SJCRH30 (cell line): Measurements from ENCODE around the gene NECAB2. TPM values are rescaled to one million over a fixed set of nuclear protein-coding genes. Genes with fewer than 3 reads are reported as not detected.

ENCODE experiments used
- DNase-seq, 2 experiments: peaks; one replicate each; pipeline ENCODE4 v3.0.0-alpha.2; 2015 to 2020
- H3K27ac ChIP-seq: fragments of 250-450 bp; sonication (Bioruptor Pico); 2 replicates; pipeline ENCODE4 v1.5.1; 2020; ENCODE audit warnings: mild to moderate bottlenecking, moderate library complexity
- H3K27me3 ChIP-seq: fragments of 250-450 bp; sonication (Bioruptor Pico); 2 replicates; pipeline ENCODE4 v1.5.1; 2020; ENCODE audit warnings: mild to moderate bottlenecking, moderate library complexity
- H3K36me3 ChIP-seq: fragments of 250-450 bp; sonication (Bioruptor Pico); 2 replicates; pipeline ENCODE4 v1.5.1; 2020; ENCODE audit warnings: mild to moderate bottlenecking, moderate library complexity
- H3K4me1 ChIP-seq: fragments of 250-450 bp; sonication (Bioruptor Pico); 2 replicates; pipeline ENCODE4 v1.5.1; 2020; ENCODE audit warnings: mild to moderate bottlenecking, moderate library complexity
- H3K4me3 ChIP-seq: fragments of 250-450 bp; sonication (Bioruptor Pico); 2 replicates; pipeline ENCODE4 v1.5.1; 2020; ENCODE audit warnings: mild to moderate bottlenecking, moderate library complexity
- H3K9me3 ChIP-seq: fragments of 250-450 bp; sonication (Bioruptor Pico); replicated peaks from 2 replicates; pipeline ENCODE4 v1.5.1; 2020; ENCODE audit warnings: mild to moderate bottlenecking, moderate library complexity
- total RNA-seq: library from RNA; depleted of rRNA; stranded (reverse); fragments of >200 nt; shearing (Covaris generic); gene quantifications from 2 replicates; pipeline ENCODE4 v1.2.3, GENCODE V29; 2014

The NECAB2 gene
- total RNA-seq, 1 experiment from 2014 or later, result 0.08 TPM

DNA sequence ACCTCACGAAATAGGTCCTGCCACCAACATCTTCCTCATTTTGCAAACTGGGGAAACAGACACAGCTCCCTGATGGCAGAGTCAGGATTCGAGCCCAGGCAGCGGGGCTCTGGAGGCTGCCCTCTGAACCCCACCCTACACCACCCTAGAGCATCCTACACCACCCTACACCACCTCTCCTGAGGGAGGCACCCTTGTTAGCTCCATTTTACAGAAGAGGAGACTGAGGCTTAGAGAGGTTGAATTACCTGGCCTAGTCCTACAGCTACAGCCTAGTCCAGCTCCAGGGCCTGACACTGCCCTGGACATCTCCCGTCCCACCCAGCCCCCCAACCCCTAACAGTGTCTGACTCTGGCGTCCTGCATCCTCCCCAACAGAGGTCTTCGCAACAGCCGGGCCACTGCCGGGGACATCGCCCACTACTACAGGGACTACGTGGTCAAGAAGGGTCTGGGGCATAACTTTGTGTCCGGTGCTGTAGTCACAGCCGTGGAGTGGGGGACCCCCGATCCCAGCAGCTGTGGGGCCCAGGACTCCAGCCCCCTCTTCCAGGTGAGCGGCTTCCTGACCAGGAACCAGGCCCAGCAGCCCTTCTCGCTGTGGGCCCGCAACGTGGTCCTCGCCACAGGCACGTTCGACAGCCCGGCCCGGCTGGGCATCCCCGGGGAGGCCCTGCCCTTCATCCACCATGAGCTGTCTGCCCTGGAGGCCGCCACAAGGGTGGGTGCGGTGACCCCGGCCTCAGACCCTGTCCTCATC is 3.2 kb upstream of the NECAB2 start:
- Histone ChIP-seq H3K27me3 (no peaks in the 10 kb centered on the region), H3K9me3 (no peaks in the 10 kb centered on the region), H3K27ac (no peak overlapping the region), H3K4me1 (no peaks in the 10 kb centered on the region), H3K4me3 (no peak overlapping the region), H3K36me3 (no peaks in the 10 kb centered on the region)
- DNase-seq, result no peak

DNA sequence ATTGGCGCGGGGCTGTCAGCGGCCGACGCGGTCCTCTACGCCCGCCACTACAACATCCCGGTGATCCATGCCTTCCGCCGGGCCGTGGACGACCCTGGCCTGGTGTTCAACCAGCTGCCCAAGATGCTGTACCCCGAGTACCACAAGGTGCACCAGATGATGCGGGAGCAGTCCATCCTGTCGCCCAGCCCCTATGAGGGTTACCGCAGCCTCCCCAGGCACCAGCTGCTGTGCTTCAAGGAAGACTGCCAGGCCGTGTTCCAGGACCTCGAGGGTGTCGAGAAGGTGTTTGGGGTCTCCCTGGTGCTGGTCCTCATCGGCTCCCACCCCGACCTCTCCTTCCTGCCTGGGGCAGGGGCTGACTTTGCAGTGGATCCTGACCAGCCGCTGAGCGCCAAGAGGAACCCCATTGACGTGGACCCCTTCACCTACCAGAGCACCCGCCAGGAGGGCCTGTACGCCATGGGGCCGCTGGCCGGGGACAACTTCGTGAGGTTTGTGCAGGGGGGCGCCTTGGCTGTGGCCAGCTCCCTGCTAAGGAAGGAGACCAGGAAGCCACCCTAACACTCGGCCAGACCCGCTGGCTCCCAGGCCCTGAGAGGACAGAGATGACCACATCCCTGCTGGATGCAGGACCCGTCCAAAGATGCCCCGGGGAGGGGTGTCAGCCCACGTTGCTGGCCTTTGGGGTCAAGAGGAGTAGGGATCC is 2.4 kb upstream of the NECAB2 start:
- DNase-seq, result no peak
- Histone ChIP-seq H3K27ac (no peak overlapping the region), H3K4me1 (no peaks in the 10 kb centered on the region), H3K36me3 (no peaks in the 10 kb centered on the region), H3K27me3 (no peaks in the 10 kb centered on the region), H3K4me3 (no peak overlapping the region), H3K9me3 (no peaks in the 10 kb centered on the region)

DNA sequence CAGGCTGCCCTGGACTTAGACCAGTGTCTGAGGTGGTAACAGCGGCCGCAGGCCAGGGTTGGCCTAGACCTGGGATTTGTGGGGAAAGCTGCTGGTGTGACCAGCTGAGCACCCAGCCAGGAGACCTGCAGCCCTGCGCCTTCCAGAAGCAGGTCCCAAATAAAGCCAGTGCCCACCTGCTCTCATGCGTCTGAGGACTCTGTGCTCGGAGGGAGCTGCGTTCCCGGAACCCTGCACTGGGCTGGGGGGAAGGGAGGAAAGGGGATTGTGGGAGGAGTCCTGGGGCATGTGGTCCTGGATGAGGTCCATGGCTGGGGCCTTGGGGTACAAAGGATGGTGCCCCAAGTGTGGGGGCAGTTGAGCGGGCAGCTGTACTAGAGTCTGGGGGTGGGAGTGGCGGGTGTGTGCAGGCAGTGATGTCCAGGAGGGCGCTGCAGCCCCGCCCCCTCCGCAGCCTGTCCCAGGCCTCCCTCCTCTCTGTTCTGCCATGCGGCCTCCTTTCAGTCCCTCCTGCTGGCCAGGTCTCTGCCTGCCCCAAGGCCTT is 1.8 kb upstream of the NECAB2 start:
- no peaks in the 10 kb centered on the region for H3K4me1 ChIP-seq
- no peaks in the 10 kb centered on the region for H3K9me3 ChIP-seq
- H3K4me3 ChIP-seq, result no peak overlapping the region
- DNase-seq, result no peak
- H3K36me3 ChIP-seq, result no peaks in the 10 kb centered on the region
- H3K27ac ChIP-seq, result no peak overlapping the region
- no peaks in the 10 kb centered on the region for H3K27me3 ChIP-seq

DNA sequence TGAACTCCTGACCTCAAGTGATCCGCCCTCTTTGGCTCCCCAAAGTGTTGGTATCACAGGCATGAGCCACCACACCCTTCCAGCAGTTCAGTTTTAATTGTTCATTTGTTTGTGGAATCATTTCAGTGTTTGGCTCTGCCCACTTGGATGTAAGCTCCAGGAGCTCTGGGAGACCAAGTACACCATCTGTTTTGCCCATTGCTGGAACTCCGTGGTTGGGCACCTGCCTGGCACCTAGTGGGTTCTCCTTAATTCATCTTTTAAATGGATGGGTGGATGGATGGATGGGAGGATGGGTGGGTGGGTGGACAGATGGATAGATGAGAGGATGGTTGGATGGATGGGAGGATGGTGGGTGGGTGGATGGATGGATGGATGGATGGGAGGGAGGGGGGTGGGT is 953 bp upstream of the NECAB2 start:
- Histone ChIP-seq H3K27ac (no peak overlapping the region), H3K27me3 (no peaks in the 10 kb centered on the region), H3K4me1 (no peaks in the 10 kb centered on the region), H3K4me3 (no peak overlapping the region), H3K36me3 (no peaks in the 10 kb centered on the region), H3K9me3 (no peaks in the 10 kb centered on the region)
- no peak for DNase-seq

DNA sequence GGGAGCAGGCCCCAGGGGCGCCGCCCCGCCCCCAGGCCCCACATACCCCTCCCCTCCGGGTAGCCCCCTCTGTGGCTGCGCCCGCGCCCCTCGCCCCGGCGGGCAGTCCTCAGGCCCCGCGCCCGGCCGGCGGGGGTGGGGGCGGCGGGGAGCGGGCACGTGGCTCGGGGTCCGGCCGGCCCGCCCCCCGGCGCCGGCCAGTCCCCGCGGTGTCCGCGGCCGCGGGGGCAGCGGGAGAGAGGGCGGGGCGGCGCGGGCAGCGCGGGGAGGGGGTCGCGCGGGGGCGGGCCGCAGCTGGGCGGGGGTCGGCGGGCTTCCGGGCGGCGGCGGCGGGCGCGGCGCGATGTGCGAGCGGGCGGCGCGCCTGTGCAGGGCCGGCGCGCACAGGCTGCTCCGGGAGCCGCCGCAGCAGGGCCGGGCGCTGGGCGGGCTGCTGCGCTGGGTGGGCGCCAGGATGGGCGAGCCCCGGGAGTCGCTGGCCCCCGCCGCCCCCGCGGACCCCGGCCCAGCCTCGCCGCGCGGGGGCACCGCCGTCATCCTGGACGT is 335 bp downstream of the NECAB2 start:
- Histone ChIP-seq H3K9me3 (no peaks in the 10 kb centered on the region), H3K36me3 (no peaks in the 10 kb centered on the region), H3K27ac (no peak overlapping the region), H3K4me1 (no peaks in the 10 kb centered on the region), H3K4me3 (peak overlapping the region; percentile 39; the same call in 1 of the 2 replicates), H3K27me3 (no peaks in the 10 kb centered on the region)
- DNase-seq, result no peak

DNA sequence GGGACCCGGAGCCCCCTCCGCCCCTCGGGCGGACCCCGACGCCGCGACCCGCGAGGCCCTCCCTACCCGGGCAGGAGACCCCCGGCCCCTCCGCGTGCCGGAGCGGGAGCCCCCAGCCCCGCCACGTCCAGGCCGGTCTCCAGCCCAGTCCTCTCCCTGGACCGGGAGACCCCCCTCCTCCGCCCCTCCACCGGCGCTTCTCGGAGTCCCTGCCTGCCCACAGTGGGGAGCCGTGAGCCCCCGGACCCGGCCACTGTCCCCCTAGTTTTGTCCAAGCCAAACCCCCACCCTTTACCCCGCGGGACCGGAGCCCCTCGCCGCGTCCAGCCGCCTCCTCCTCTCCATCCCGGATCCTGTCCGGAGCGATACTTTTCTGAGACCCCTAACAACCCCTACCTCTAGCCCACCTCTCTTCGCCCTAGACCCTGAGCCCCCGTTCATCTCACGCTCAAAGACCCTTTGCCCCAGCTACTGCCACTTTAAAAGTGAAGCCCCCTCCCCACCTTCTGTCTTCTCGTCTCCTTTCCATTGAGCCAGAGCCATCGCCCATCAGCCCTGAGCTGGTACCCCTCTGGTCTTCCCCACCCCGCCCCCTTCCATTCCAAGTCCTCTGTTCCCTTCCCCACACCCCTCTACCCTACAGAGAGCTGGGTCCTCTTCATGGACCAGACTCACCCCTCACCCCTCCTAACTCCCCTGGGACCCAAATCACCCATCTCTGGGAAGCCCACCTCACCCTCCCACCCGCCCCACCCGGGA is 1.0 kb downstream of the NECAB2 start:
- H3K27me3 ChIP-seq, result no peaks in the 10 kb centered on the region
- H3K27ac ChIP-seq, result no peak overlapping the region
- no peaks in the 10 kb centered on the region for H3K9me3 ChIP-seq
- no peak for DNase-seq
- no peak overlapping the region for H3K4me3 ChIP-seq
- H3K36me3 ChIP-seq, result no peaks in the 10 kb centered on the region
- no peaks in the 10 kb centered on the region for H3K4me1 ChIP-seq

DNA sequence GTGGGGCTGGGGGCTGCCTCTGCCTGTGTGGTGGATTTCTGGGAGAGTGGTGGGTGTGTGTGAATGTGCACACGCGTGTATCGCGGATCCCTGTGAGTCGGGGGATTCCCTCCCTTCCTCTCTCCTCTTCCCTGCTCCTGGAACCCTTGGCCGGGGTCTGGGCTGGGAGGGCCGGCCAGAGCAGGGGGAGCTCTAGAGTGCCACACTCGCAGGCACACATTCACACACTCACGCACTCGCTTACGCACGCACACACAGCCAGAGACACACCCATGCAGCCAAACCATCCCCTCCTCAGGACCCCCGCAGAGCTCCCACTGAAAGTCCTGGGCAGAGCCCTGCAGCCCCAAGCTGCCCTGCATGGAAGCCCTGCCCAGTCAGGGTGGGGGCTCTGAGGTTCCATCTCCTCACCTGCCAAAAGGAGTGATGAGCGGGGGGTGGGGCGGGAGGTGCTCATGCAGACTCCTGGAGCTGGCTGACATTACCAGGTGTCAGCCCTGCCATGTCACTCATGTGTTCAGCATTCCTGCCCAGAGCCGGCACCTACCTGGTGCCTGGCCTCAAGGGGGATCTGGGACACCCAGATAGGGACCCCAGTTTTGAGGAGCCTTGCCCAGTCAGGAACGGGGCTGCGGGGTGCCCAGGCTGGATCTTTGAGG is 1.9 kb downstream of the NECAB2 start:
- H3K27me3 ChIP-seq, result no peaks in the 10 kb centered on the region
- H3K9me3 ChIP-seq, result no peaks in the 10 kb centered on the region
- H3K36me3 ChIP-seq, result no peaks in the 10 kb centered on the region
- no peak overlapping the region for H3K27ac ChIP-seq
- DNase-seq, result no peak
- H3K4me3 ChIP-seq, result no peak overlapping the region
- H3K4me1 ChIP-seq, result no peaks in the 10 kb centered on the region

DNA sequence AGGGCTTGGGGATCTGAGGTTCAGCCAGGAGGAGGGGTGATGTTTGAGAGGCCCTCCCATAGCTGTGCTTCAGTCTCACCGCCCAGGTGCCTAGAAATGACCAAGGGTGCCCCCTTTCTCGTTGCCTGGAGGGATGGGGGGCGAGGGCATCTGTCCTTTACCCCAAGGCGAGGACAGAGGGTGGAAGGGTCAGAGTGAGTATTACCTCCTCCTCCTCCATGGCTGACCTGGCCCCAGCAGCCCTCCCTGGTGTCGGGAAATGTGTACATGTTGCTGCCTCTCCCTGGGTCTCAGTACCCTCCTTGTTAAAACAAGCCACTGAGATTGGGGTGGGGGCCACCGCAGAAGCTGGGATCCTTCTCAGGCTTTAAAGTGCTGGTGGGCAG is 2.4 kb downstream of the NECAB2 start:
- H3K27ac ChIP-seq, result no peak overlapping the region
- H3K4me1 ChIP-seq, result no peaks in the 10 kb centered on the region
- H3K4me3 ChIP-seq, result no peak overlapping the region
- no peaks in the 10 kb centered on the region for H3K27me3 ChIP-seq
- DNase-seq, result no peak
- no peaks in the 10 kb centered on the region for H3K36me3 ChIP-seq
- H3K9me3 ChIP-seq, result no peaks in the 10 kb centered on the region

DNA sequence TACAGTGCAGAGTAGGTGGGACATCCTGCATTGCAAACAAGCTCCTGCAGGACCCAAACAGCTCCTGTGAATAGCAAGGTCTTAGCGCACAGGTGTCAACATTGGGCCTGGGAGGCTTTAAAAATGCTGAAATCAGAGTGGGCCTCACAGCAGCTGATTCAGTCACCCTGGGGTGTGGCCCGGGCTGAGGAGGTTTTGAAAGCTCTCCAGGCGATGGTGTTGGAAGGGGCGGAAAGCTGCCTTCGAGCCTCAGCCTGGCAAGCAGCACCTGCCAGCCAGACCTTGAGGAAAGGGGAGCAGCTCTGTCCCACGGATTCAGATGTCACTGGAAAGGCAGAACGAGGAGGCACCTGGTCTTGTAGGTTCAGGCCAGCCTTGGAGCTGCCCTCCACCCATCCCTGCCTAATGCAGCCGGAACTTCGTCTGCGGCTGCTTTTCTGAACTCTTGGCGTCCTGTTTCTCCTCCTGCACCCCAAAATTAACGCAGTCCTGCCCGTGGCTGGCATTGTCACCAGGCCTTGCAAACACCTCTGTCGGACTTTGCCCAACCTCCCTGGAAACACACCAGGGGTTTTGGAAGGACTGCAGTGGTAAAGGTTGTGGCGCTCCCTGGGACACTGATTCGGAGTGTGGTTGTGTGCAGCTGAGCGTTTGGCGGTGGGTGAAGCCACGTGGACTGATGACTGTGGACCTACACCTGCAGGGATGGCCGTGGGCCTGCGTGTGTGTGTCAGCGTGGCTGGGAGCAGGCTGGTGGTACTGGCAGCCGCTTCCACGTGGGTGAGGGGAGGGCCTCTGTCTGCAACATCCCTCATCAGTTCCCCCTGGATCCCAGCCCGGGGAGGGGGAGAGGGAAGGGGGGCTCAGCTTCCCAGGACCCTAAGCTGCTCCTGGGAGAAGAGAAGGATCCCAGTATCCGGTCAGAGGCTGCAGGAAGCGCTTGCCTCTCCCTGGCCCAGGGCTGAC is 3.4 kb downstream of the NECAB2 start:
- H3K4me3 ChIP-seq, result no peak overlapping the region
- H3K27ac ChIP-seq, result no peak overlapping the region
- no peaks in the 10 kb centered on the region for H3K36me3 ChIP-seq

DNA sequence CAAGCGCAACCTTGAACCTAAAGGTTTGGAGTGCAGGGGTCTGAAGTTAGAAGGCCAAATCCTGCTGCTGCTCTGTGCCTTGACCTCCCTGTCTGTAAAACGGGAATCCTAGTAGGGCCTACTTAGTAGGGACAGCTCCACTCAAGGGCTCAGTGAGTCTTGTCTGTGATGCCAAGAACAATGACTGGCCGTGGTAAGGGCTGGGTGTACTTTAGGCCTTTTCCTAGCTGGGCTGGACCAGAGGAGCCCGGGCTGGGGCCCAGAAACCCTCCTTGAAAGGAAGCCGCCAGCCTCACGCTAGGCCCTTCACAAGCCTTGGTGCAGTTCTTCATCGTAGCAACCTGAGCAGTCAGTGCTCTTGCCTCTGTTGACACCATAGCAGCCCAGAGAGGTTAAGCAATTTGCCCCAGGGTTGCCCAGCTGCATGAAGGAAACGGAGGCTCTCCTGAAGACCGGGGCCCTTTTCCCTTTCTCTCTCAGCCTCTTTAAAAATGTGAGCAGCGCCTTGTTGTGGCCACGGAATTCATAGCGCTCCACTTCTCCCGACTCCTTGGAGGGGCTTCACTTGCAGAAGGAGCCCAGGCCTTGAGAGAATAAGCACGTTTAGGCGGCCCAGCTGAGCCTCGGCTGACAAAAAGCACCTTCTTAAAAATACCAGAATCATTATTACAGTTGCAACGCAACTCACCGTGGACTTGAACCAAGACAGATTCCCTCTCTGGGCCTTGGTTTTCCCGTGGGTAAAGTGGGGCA is 4.4 kb downstream of the NECAB2 start:
- no peak overlapping the region for H3K4me3 ChIP-seq

More for the DNA sequence above, 3.4 kb downstream of the NECAB2 start:
- Histone ChIP-seq H3K9me3 (no peaks in the 10 kb centered on the region), H3K27me3 (no peaks in the 10 kb centered on the region), H3K4me1 (no peaks in the 10 kb centered on the region)
- no peak for DNase-seq

DNA sequence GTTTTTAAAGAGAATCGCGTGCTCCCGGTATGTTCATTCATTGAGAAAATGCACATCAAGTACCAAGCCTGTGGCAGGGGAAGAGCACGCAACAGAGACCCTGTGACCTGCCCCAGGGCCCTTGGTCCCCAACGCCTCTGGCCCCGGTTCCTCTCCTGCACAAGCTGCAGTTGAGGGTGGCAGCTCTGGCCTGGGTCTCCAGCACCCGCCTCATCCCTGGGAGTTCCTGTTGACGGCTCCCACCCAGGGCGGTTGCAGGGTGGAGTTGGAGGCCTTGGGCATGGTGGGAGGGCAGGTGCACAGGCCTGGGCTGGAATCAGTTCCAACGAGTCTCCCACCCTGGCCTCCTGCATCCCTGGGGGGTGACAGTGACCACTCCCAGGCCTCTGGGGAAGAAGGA is 5.0 kb downstream of the NECAB2 start:
- H3K36me3 ChIP-seq, result no peaks in the 10 kb centered on the region
- H3K9me3 ChIP-seq, result no peaks in the 10 kb centered on the region
- DNase-seq, result no peak
- H3K27ac ChIP-seq, result no peak overlapping the region
- H3K4me3 ChIP-seq, result no peak overlapping the region
- no peaks in the 10 kb centered on the region for H3K27me3 ChIP-seq
- H3K4me1 ChIP-seq, result no peaks in the 10 kb centered on the region

More for the DNA sequence above, 4.4 kb downstream of the NECAB2 start:
- Histone ChIP-seq H3K9me3 (no peaks in the 10 kb centered on the region), H3K4me1 (no peaks in the 10 kb centered on the region), H3K36me3 (no peaks in the 10 kb centered on the region), H3K27me3 (no peaks in the 10 kb centered on the region), H3K27ac (no peak overlapping the region)
- DNase-seq, result no peak

DNA sequence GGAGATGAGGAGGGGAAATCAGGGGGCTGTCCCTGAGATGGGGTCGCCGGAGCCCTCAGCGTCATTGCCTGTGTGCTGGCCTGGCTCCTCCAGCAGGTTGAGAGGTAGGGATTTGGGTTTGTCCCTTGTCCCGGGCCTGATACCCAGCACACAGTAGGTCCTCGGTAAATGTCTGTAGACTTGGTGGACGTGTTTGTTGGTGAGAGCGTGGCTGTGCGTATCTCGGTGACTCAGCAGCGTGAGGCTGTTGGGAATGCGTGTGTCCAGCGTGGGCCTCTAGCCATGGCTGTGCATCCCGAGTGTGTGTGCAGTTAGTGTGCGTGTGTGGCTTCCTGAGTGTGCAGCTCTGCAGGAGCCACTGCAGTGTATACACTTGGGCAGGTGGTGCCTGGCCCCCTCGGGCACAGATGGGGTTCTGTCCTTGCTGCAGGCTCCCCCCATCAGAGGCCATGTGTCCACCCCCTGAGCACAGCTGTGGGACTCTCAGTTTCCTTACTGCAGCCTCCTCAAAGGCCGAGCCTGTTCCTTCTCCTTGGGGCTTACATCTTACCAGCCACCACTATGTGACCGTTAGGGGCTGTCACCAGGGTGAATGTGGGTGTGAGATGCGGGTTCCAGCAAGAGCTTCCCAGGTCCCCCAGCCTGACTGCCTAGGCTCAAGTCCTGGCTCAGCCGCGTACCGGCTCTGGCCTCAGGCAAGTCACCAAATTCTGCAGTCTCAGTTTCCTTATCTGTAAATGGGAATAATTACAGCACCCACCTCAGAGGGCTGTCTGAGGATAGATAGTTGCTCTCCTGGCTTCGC is 5.7 kb downstream of the NECAB2 start:
- no peaks in the 10 kb centered on the region for H3K4me1 ChIP-seq
- no peak overlapping the region for H3K4me3 ChIP-seq
- H3K36me3 ChIP-seq, result no peaks in the 10 kb centered on the region
- no peak for DNase-seq
- no peaks in the 10 kb centered on the region for H3K27me3 ChIP-seq
- no peak overlapping the region for H3K27ac ChIP-seq
- H3K9me3 ChIP-seq, result no peaks in the 10 kb centered on the region
